UCSD-AML1 (cell line): ENCODE data around the gene C1QTNF6.

Experiments
- DNase-seq: peaks from one replicate; lab custom pipeline; 2025; ENCODE audit not compliant: unreplicated experiment; lab: John Stamatoyannopoulos, UW

Gene C1QTNF6

DNA sequence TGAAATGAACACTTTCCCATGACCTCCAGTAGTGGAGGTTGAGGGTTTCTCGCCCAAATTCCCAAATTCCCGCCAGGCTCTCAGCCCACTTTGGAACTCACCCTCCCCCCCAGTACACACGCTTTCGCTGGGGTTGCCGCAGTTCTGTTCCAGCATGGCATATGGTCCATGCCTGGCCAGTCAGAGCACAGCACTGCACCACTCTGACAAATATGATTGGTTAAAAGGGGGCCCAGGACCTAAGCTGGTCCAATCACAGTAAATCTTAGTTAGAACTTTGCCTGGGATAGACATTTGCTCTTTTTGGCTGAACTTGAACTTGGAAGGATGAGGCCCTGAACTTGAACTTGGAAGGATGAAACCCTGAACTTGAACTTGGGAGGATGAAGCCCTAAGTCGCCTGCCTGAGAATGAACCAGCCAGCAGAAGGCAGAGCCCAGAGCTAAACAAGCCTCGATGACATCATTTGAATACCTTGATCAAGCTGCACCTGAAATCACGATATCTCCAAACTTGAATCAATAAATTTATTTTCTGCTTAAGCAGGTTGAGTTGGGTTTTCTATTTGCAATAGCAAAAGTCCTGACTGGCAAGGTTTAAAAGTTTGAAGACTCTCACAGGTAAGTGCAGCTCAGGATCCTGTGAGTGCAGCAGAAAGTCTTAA, 36.8 kb upstream of the C1QTNF6 start:
- DNase-seq: no peak

- no peak for DNase-seq
These were observed 36.0 kb upstream of the C1QTNF6 start for GRCh38 chr22:37223965-37224551.

DNA sequence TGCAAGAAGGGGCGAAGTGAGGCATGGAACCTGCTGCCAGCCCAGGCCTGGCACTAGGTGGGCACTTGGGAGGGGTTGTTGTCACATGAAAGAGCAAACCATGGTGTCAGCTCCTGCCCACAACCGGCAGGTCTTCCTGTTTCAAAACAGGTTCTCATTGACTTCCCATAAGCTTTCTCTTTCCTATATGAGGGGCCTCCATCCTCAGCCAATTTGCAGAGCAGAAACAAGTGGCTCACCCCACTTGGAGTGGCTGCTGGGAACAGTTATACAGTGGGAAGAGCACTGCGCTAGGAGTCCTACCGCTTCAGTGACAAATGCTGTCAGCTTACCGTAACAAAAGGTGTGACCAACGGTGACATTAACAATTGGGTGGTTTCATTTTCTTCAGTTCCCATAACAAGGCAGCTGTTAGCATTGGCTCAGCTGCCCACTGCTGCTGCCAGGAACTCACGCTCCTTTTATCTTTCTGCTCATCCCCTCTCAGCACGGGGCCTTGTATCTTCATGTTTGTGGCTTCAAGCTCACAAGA, 34.5 kb upstream of the C1QTNF6 start:
- DNase-seq: no peak

DNA sequence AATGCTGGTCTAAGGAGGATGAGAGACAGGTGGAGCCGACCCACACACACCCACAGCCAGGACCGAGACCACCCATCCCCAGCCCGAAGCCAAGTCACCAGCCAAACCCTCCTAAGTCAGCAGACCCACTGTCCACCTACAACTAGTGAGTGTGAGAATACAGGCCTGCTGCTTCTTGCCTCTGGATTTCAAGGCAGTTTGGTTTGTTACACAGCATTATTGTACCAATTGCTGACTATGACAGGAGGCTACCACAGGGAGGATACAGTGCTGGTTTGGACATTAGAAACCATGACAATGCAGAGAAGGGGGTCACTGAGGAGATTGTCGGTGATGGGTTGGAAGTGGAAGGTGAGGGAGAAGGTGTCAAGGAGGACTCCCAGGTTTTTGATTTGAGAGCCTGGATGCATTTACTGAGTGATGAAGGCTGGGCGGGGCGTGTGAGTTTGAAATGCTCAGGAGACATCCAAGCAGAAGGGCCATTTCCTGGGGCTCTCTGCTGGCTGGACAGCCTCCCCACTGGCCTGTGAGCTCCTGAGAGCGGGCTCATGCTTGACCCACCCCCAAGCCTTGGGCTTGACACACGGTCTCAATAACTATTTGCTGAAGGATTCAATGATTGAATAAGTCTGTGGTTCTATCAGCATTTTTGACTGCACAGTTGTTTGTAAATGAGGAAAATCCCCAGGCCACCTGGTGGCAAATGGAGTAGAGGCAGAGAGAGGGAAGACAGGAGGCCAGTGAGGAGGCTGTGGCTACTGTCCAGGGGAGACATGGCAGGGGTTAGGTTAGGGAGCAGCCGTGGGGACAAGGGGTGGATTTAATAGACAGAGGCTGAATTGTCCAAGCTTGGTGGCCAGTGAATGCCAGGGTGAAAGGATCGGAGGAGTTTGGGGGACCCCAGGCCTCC, 33.6 kb upstream of the C1QTNF6 start:
- no peak for DNase-seq

GRCh38 chr22:37220543-37220981, 32.5 kb upstream of the C1QTNF6 start:
- no peak for DNase-seq

DNA sequence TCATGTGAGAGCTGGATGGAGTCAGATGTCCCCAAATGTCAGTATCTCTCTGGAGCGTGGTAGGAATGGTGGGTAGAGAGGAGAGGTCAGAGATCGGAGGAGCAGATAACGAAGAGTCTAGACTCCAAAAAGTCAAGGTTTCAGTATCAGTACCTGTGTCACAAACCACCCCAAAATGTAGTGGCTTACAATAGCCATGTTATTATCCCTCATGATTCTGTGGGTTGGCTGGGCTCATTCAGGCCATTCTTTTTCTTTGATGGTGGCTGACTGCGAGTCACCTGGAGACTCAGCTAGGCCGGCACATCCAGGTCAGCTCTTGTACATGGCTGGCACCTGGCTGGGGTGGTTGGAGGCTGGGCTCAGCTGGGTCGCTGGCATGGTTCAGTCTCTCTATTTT, 31.5 kb upstream of the C1QTNF6 start:
- DNase-seq: no peak

DNA sequence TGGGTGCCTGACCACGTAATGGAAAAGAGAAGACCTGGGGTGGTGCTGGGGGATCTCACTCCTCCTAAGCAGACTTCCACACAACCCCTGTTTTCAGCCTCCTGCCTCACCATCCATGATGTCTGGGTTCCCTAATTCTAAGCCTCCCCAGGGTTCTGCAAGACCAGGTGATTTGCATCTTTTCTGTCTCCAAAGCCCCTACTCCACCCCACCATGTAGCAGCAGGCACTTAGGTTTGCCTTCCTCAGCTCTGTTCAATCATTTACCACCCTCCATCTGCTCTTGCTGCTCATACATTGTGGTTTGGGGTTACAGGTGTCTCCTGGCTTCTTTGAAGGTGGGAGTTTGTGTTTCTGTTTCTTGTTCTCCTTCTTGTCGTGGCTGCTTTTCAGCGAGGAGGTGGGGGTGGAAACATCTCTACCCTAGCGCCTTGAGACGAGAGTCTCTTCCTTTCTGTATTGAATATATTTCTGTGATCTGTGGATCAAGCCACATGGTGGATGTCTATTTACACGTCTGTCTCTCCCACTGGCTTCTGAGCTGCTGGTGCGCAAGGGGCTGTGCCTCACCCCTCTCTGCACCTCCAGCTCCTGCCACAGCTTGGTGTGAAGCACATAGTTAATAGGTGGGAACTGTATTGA, 30.8 kb upstream of the C1QTNF6 start:
- no peak for DNase-seq

GRCh38 chr22:37218399-37218770, 30.3 kb upstream of the C1QTNF6 start:
- DNase-seq: no peak

GRCh38 chr22:37215890-37216289, 27.8 kb upstream of the C1QTNF6 start:
- DNase-seq: no peak

DNA sequence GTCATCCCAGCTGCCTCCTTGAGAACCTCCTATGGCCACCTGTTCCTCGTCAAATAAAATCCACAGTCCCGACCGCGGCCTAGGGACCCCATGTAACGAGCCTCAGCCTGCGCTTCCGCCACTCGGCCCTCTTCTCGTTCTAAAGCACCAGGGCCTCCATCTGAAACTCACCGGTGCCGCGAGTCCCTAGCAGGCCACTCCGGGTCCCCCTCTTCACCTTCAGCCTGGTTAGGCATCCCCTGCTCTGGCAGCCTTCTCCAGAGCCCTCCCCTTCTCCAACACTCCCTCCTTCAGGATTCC, 26.6 kb upstream of the C1QTNF6 start:
- DNase-seq: no peak

GRCh38 chr22:37213941-37214730, 26.1 kb upstream of the C1QTNF6 start:
- DNase-seq: no peak

DNA sequence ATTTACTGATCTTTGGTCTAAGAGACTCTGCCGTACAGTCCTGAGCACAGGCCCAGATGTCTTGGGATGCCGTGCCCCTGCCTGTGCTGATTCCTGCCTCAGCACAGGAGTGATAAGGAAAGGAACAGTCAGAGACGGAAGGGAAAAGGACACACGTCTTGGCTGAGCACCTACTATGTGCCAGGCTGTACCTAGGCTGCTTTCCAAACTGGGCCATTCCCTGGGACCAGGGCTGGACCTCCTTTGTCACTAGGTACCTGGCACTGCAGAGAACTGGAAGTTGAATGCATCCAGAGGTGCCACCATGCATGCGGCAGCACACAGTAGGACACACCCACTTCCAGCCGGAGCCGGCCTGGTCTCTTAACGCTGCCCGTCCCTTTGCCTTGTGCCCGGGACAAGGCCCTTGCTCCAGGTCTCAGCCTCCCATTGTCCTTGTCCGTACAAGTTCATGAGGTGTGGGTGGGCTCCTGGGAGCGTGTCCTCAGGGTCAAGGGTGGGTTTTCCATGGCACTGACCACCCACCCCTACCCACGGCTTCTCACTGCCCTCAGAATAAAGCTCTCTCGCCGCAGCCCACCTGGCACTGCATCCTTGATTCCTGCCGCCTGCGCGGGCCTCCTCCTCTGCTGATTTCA, 25.3 kb upstream of the C1QTNF6 start:
- no peak for DNase-seq

DNA sequence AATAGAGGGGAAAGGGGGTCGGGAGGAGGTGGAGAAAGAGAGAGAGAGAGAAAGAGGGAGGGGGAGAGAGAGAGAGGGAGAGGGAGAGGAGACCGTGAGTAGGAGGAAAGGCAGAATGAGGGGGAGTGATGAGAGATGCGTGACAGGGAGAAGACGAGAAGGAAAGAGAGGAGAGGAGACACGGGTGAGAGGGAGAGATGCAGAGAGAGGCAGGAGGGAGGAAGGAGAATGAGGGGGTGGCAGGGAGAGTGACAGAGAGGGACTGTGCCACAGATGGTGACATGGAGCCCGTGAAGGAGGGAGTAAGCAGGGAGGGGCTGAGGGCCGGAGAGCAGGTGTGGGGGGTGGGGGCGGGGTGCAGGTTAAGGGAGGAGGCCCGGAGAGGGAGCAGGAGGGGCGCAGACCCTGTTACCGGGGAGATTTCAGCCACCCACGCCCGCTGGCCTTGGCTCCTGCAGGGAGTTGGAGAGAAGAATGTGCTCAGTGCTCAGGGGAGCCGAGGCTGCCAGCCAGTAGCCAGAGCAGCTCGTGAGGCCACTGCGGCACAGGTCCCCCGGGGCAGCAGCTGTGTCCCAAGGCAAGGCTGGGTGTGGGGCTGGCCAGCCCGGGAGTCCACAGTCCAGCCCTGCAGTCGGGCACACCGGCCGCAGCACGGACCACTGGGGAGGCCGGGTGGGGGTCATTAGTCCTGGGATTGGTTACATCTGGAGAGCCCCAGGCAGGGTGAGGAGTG, 24.3 kb upstream of the C1QTNF6 start, which contains the start of gene SSTR3:
SSTR3 (minus strand) TSS at position 304 of the 733 bp plus-strand sequence. CDS start 4,674 bp downstream, outside the sequence.
- no peak for DNase-seq

DNA sequence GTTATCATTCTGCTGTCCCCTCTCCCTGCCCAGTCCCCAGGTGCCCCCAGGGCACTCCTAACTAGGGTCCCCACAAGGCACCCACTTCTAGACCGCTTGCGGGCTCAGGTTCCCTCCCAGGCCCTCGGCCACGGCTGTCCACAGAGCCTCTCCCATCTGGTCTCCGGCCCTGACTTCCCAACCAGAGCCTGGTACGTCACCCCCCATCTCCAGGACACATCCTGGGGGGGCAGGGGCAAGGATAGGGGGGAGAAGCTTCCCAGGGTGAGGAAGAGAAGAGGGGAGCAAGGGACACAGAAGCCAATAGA, 23.8 kb upstream of the C1QTNF6 start:
- DNase-seq: no peak

- DNase-seq: no peak
These were observed 23.2 kb upstream of the C1QTNF6 start for GRCh38 chr22:37211075-37211865.

DNA sequence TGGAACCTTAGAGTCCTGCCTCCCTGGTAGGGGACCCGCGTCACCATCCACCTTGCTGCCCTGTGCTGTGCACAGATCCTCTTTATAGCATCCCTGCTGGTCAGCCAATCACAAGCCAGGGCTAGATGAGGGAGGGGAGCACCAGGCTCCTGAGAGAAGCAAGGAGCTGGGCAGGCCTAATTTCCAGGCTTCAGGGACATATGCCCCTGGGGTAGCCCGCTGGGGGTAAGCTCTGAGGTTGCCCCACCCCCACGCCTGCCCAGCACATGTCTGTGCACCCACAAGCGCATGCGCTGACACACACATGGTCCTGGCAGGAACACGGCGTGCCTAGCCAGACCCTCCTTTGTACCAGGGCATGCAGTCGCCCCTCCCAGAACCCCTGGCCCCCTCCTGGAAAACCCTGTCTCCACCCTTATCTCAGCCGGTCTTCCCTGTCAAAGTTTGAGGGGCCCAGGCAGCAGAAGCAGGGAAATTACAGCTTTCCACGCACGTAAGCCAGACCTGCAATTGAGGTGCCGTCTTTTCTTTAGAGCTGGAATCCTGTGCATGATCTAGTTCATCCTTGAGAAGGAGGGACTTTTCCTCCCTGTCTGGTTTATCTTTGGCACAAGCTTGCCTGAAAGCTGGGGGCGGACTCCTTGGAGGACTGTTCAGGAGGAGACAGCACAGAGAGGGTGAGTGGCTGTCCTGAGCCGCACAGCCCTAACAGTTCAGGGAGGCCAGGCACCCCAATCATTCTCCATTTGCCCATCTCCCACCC, 22.2 kb upstream of the C1QTNF6 start:
- no peak for DNase-seq

DNA sequence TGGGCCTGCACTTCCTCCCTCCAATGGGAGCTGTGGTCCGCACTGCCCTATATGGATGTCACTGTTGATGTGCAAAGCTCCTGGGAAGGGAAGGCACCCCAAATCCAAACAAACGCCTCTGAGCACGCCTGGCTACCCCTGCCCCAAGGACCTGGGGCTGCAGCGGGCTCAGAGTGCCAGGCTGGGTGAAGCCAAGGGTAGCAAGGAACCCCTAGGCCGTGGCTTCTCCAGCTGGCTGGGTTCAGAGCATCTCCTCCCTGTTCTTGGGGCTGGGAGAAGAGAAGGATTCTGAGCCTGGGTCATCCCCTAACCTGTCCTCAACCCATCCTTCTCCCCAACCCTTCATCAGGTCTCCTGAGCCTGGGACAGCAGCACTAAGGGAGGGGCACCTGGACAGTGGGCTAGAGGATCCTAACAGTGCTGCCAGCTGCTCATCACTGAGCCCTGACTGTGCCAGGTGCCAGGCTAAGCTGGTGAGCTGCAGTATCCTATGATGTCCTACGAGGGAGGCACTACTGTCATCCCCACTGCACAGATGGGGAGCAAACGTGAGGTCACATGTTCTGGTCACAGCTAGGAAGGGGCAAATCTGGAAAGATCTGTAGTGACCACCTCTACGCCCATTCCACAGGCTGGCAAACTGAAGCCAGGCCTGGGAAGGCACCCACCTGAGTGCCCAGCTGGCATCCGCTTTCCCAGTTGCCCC, 21.2 kb upstream of the C1QTNF6 start:
- no peak for DNase-seq
